ENCODE data around the gene CCDC24. TPM values are rescaled to one million over a fixed set of nuclear protein-coding genes. Genes with fewer than 3 reads are reported as not detected.
A peak's percentile ranks its signal among the peaks of the same experiment; 100 is the strongest.

The CCDC24 gene
- total and polyA plus RNA-seq, 9 donors = 1.1 to 23.3 (median 6.3) TPM

- no peaks in the 10 kb centered on the region for H3K9me3 ChIP-seq
- H3K4me3 ChIP-seq = no peak overlapping the region
- DNase-seq = no peak
- H3K27me3 ChIP-seq = no peaks in the 10 kb centered on the region
- H3K36me3 ChIP-seq = no peaks in the 10 kb centered on the region
- no peak overlapping the region for H3K27ac ChIP-seq
- H3K4me1 ChIP-seq (ENCODE audit: insufficient read depth) = peaks cover 2% of the 10 kb centered on the region
- no peak for TF ChIP-seq EP300 (IDR thresholded peaks at IDR 0.05)
- no peak for TF ChIP-seq CTCF (IDR thresholded peaks at IDR 0.05)
- TF ChIP-seq POLR2A (IDR thresholded peaks at IDR 0.05) = no peak
- 78 to 88% (median 82%) methylated on average over 3 of the region's 3 CpGs for WGBS, 3 donors
- intact Hi-C loops (cut with DNase I) = no loop called here
These were observed 34.4 kb downstream of the CCDC24 start for GRCh38 chr1:44025816-44026215.

GRCh38 chr1:44027320-44027719 is 35.9 kb downstream of the CCDC24 start:
- TF ChIP-seq CTCF (IDR thresholded peaks at IDR 0.05) (no peak), EP300 (IDR thresholded peaks at IDR 0.05) (no peak), POLR2A (IDR thresholded peaks at IDR 0.05) (no peak)
- Histone ChIP-seq H3K27me3 (no peaks in the 10 kb centered on the region), H3K4me1 (ENCODE audit: insufficient read depth) (peaks cover 5% of the 10 kb centered on the region), H3K36me3 (no peaks in the 10 kb centered on the region), H3K9me3 (no peaks in the 10 kb centered on the region), H3K4me3 (no peak overlapping the region), H3K27ac (no peak overlapping the region)
- 93 to 96% (median 95%) methylated on average over 3 of the region's 3 CpGs for WGBS, 3 donors
- no peak for DNase-seq
- intact Hi-C loops (cut with DNase I) = no loop called here

GRCh38 chr1:44029260-44029910 is 38.0 kb downstream of the CCDC24 start:
- DNase-seq = peak in 1 of 5 donors; percentile 30
- Histone ChIP-seq H3K4me1 (ENCODE audit: insufficient read depth) (peaks cover 5% of the 10 kb centered on the region), H3K36me3 (no peaks in the 10 kb centered on the region), H3K27me3 (no peaks in the 10 kb centered on the region), H3K4me3 (peak overlapping the region; percentile 63), H3K27ac (peak overlapping the region; percentile 44 to 92), H3K9me3 (no peaks in the 10 kb centered on the region)
- no peak for TF ChIP-seq POLR2A (IDR thresholded peaks at IDR 0.05)
- no peak for TF ChIP-seq CTCF (IDR thresholded peaks at IDR 0.05)
- TF ChIP-seq EP300 (IDR thresholded peaks at IDR 0.05) = no peak
- intact Hi-C loops (cut with DNase I) = no loop called here
- WGBS, 3 donors = 26 to 27% (median 26%) methylated on average over 17 of the region's 17 CpGs

- intact Hi-C loops (cut with DNase I) = no loop called here
- Histone ChIP-seq H3K36me3 (no peaks in the 10 kb centered on the region), H3K27ac (peak overlapping the region; percentile 44 to 92), H3K4me1 (ENCODE audit: insufficient read depth) (peaks cover 5% of the 10 kb centered on the region), H3K9me3 (no peaks in the 10 kb centered on the region), H3K4me3 (peak overlapping the region; percentile 63), H3K27me3 (no peaks in the 10 kb centered on the region)
- 0 to 1% (median 1%) methylated on average over 45 to 75 of the region's 75 CpGs for WGBS, 3 donors
- TF ChIP-seq EP300 (IDR thresholded peaks at IDR 0.05) = no peak
- no peak for TF ChIP-seq CTCF (IDR thresholded peaks at IDR 0.05)
- TF ChIP-seq POLR2A (IDR thresholded peaks at IDR 0.05) = no peak
- DNase-seq = peak; percentile 76 to 86 (median 84)
These were observed 38.7 kb downstream of the CCDC24 start for GRCh38 chr1:44029911-44030604.

Measured in ovary (tissue), 9 donors.